Endothelial cell of umbilical vein (primary cell): ENCODE measurements around the gene DAB2IP. TPM values are rescaled to one million over a fixed set of nuclear protein-coding genes. Genes with fewer than 3 reads are reported as not detected.

Experiments used
- BruUV-seq: library from RNA; stranded (reverse); fragments of 400-500 nt; replicated peaks from 2 replicates; lab custom pipeline; 2021; lab: Mats Ljungman, UMichigan
- CTCF ChIA-PET: fragments of 300-600, 350-600 bp; sonication (Branson Sonifier 250); formaldehyde crosslinking; loops from one replicate; lab custom pipeline; 2021; ENCODE audit warnings: antibody characterized with exemption, inconsistent platforms; lab: Charles Lee
- POLR2A ChIA-PET: fragments of 300-600, 350-600 bp; sonication (Branson Sonifier 250); formaldehyde crosslinking; loops from one replicate; lab custom pipeline; 2021; ENCODE audit warnings: antibody characterized with exemption, inconsistent platforms; lab: Charles Lee
- DNase-seq: peaks from one replicate; pipeline ENCODE4 v3.0.0-alpha.2; 2011; ENCODE audit warnings: low read depth, low spot score
- FAIRE-seq: peaks from 2 replicates; lab custom pipeline; 2011; peaks lifted over from hg19 to GRCh38; lab: Jason Lieb, UNC
- H2AFZ ChIP-seq: 2 replicates; pipeline ENCODE4 v1.6.0; 2012; ENCODE audit warnings: low read depth, low read length, control low read depth, inconsistent platforms
- H3K27ac ChIP-seq: 2 replicates; pipeline ENCODE4 v1.5.1; 2011; ENCODE audit warnings: low read depth, mild to moderate bottlenecking, control low read depth, low read length, moderate library complexity; ENCODE audit not compliant: insufficient read depth
- H3K27me3 ChIP-seq, 2 experiments: 2 replicates each; pipeline versions ENCODE4 v1.6.0 to v1.6.1; 2011; ENCODE audit warnings: low read length in 2 of 2, mixed read lengths in 1 of 2; ENCODE audit not compliant: control insufficient read depth in 2 of 2, insufficient read depth in 2 of 2
- H3K36me3 ChIP-seq, 2 experiments: 2 replicates in 1 of 2; 3 replicates in 1 of 2; pipeline ENCODE4 v1.5.1; 2011; ENCODE audit warnings: low read length in 2 of 2, mild to moderate bottlenecking in 1 of 2, moderate library complexity in 1 of 2; ENCODE audit not compliant: control insufficient read depth in 2 of 2, insufficient read depth in 2 of 2; ENCODE audit errors: extremely low read depth in 1 of 2
- H3K4me1 ChIP-seq: 3 replicates; pipeline ENCODE4 v1.5.1; 2011; ENCODE audit warnings: mild to moderate bottlenecking, low read length; ENCODE audit not compliant: control insufficient read depth, insufficient read depth; ENCODE audit errors: extremely low read depth
- H3K4me2 ChIP-seq: 2 replicates; pipeline ENCODE4 v1.6.1; 2011; ENCODE audit warnings: low read length, control low read depth, mixed read lengths; ENCODE audit not compliant: insufficient read depth
- H3K4me3 ChIP-seq, 3 experiments: fragments of 200-600 bp in 1 of 3; sonication (generic), shearing (Covaris generic) in 1 of 3; replicated peaks in 1 of 3; 2 replicates each; pipeline ENCODE4 v1.5.1; 2011 to 2016; ENCODE audit warnings: control low read depth in 3 of 3, low read length in 3 of 3, mild to moderate bottlenecking in 2 of 3, inconsistent platforms in 1 of 3, low read depth in 1 of 3, moderate library complexity in 1 of 3; ENCODE audit not compliant: insufficient read depth in 1 of 3
- H3K79me2 ChIP-seq: 2 replicates; pipeline ENCODE4 v1.6.0; 2012; ENCODE audit warnings: low read length, inconsistent platforms; ENCODE audit not compliant: control insufficient read depth, insufficient read depth
- H3K9ac ChIP-seq: replicated peaks from 2 replicates; pipeline ENCODE3; 2011; ENCODE audit warnings: low read length, control low read depth; ENCODE audit not compliant: insufficient read depth; ENCODE audit errors: extremely low read depth
- H3K9me1 ChIP-seq: replicated peaks from 3 replicates; pipeline ENCODE4 v1.6.0; 2011; ENCODE audit warnings: mild to moderate bottlenecking, low read length; ENCODE audit not compliant: control insufficient read depth, insufficient read depth; ENCODE audit errors: extremely low read depth
- H3K9me3 ChIP-seq: replicated peaks from 2 replicates; pipeline ENCODE4 v1.5.1; 2012; ENCODE audit warnings: low read length, inconsistent platforms; ENCODE audit not compliant: control insufficient read depth, insufficient read depth
- H4K20me1 ChIP-seq: replicated peaks from 2 replicates; pipeline ENCODE3; 2011; ENCODE audit warnings: mild to moderate bottlenecking, low read length; ENCODE audit not compliant: control insufficient read depth, insufficient read depth; ENCODE audit errors: extremely low read depth
- CTCF ChIP-seq, 2 donors: IDR thresholded peaks; 1 replicate in 1 of 2; 2 replicates in 1 of 2; pipeline ENCODE4 v1.5.1; 2011; ENCODE audit warnings: low read length in 2 of 2, mild to moderate bottlenecking in 2 of 2, moderate library complexity in 2 of 2, control low read depth in 1 of 2, inconsistent platforms in 1 of 2, low read depth in 1 of 2; ENCODE audit not compliant: insufficient read depth in 1 of 2; ENCODE audit errors: extremely low read depth in 1 of 2
- EZH2 ChIP-seq: IDR thresholded peaks from 2 replicates; pipeline ENCODE4 v1.6.1; 2012; ENCODE audit warnings: borderline replicate concordance, low read depth, mild to moderate bottlenecking, moderate library complexity, low read length, inconsistent platforms; ENCODE audit not compliant: severe bottlenecking
- FOS ChIP-seq: IDR thresholded peaks from 2 replicates; pipeline ENCODE4 v1.6.1; 2011; ENCODE audit warnings: mild to moderate bottlenecking, low read length, moderate library complexity, borderline replicate concordance; ENCODE audit not compliant: insufficient read depth
- GATA2 ChIP-seq: IDR thresholded peaks from 2 replicates; pipeline ENCODE4 v1.7.0; 2011; ENCODE audit warnings: low read depth, mild to moderate bottlenecking, moderate library complexity, mixed read lengths, low read length; ENCODE audit not compliant: insufficient read length, insufficient read depth
- JUN ChIP-seq: IDR thresholded peaks from 2 replicates; pipeline ENCODE4 v1.6.1; 2011; ENCODE audit warnings: borderline replicate concordance, low read depth; ENCODE audit not compliant: insufficient read length, insufficient read depth
- MAX ChIP-seq: IDR thresholded peaks from 2 replicates; pipeline ENCODE4 v1.6.1; 2011; ENCODE audit not compliant: insufficient read depth, insufficient read length
- MYC ChIP-seq: IDR thresholded peaks from one replicate; pipeline ENCODE4 v1.6.1; 2011; ENCODE audit warnings: mild to moderate bottlenecking, low read depth, low read length
- POLR2A ChIP-seq: IDR thresholded peaks from 2 replicates; pipeline ENCODE4 v1.6.1; 2012; ENCODE audit warnings: low read depth, mild to moderate bottlenecking, control low read depth, low read length
- POLR2AphosphoS5 ChIP-seq: IDR thresholded peaks from 2 replicates; pipeline ENCODE4 v1.6.1; 2012; ENCODE audit warnings: low read depth, mild to moderate bottlenecking, control low read depth, low read length, moderate library complexity; ENCODE audit not compliant: insufficient read depth
- dilution Hi-C: fragments of 300-500 bp; cut with MboI; formaldehyde crosslinking; loops from one replicate; pipeline ENCODE4 v1.15.0; 2019; ENCODE audit warnings: low sequenced_read_pairs; ENCODE audit not compliant: extremely low pct_ligation_motif_present
- intact Hi-C: fragments of 100-400 bp; cut with micrococcal nuclease; formaldehyde crosslinking; loops from one replicate; pipeline ENCODE4 v1.10.0; 2022
- polyA plus RNA-seq, 4 experiments: library from polyadenylated mRNA; depleted of rRNA in 3 of 4; stranded (reverse) in 3 of 4; unstranded in 1 of 4; fragments of >200 nt; gene quantifications; 2 replicates each; pipeline versions ENCODE4 v1.2.1 to v1.2.3, GENCODE V29; 2011 to 2012; ENCODE audit warnings: missing spikeins in 1 of 4
- total RNA-seq: library from RNA; stranded (reverse); gene quantifications from 2 replicates; pipeline ENCODE4 v1.2.3, GENCODE V29; 2021

The DAB2IP gene
- total and polyA plus RNA-seq, 2 donors (not counting 3 experiments of a cell fraction or from before 2014, with no cell fraction given) = 29.2 to 53.6 TPM

GRCh38 chr9:121662359-121662758, 10.9 kb downstream of the DAB2IP start:
- Histone ChIP-seq H4K20me1 (no peaks in the 10 kb centered on the region), H3K4me1 (peaks cover 24% of the 10 kb centered on the region), H3K9ac (no peak overlapping the region), H3K79me2 (no peaks in the 10 kb centered on the region), H3K4me2 (peak overlapping the region; percentile 23), H3K4me3 (no peak overlapping the region), H3K27me3 (no peaks in the 10 kb centered on the region), H3K27ac (no peak overlapping the region), H3K36me3 (no peaks in the 10 kb centered on the region), H2AFZ (no peak overlapping the region), H3K9me1 (no peaks in the 10 kb centered on the region), H3K9me3 (no peaks in the 10 kb centered on the region)
- ChIA-PET POLR2A (interaction anchor here (0.6 kb wide), 1 partner anchor 1095 kb away, joined by 4 read pairs; no protein-coding TSS in a partner anchor), CTCF (interaction anchor here (1.0 to 2.9 kb wide), 4 partner anchors 22 to 36 kb away, joined by 3 to 16 read pairs (median 6); no protein-coding TSS in a partner anchor)
- BruUV-seq = no TSS peak
- peak; percentile 26 for FAIRE-seq
- intact Hi-C loops (no loop called here), dilution Hi-C loops (no loop called here)
- DNase-seq = no peak
- TF ChIP-seq POLR2A = no peak
- TF ChIP-seq FOS = no peak

DNA sequence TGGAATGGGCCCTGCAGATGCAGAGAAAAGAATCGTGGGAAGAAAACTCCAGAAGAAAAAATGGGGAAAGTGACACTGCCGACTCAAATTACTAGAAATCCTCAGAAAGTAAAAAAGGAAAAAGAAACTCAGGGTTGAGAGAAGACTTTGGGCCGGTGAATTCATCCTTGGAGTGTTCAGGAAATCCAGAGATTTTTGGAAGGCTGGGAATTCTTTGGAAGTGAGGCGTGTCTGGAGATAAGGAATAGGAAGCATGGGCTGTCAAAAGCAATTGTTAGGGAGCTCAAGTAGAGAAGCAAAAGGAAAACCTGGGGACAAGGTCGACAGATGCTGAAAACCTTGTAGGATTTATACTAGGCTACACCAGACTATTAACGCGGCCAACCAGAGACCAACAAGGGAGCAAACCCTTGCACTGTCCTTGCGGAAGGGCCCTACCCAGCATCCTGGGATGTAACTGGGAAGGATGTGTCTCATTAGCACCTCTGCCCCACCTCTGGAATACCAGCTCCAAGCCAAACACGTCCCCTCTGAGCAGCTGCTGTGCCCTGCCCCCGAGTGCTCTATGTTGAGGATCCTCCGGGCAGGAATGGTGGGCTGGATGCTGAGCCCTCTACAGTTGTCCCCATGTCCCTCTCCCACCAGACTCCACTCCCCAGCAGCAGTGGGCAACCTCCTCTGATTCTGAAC, 11.6 kb downstream of the DAB2IP start:
- Histone ChIP-seq H4K20me1 (no peaks in the 10 kb centered on the region), H3K9me1 (no peaks in the 10 kb centered on the region), H2AFZ (no peak overlapping the region), H3K27ac (no peak overlapping the region), H3K9me3 (no peaks in the 10 kb centered on the region), H3K9ac (no peak overlapping the region), H3K4me3 (no peak overlapping the region), H3K4me1 (peaks cover 20% of the 10 kb centered on the region), H3K79me2 (no peaks in the 10 kb centered on the region), H3K36me3 (no peaks in the 10 kb centered on the region), H3K4me2 (peak overlapping the region; percentile 23), H3K27me3 (no peaks in the 10 kb centered on the region)
- intact Hi-C loops (loop anchor here (1.0 kb wide), 1 partner anchor 11 kb away; no protein-coding TSS in a partner anchor), dilution Hi-C loops (no loop called here)
- no peak for TF ChIP-seq JUN
- TF ChIP-seq POLR2AphosphoS5 = no peak
- no peak for TF ChIP-seq EZH2
- no peak for TF ChIP-seq POLR2A
- no peak for TF ChIP-seq MYC
- TF ChIP-seq GATA2 = no peak
- TF ChIP-seq MAX = no peak
- no peak for TF ChIP-seq CTCF (IDR thresholded peaks at IDR 0.05; ENCODE audit: extremely low read depth in 1 of 2, insufficient read depth in 1 of 2, low read depth in 1 of 2, low read length in 2 of 2)
- no peak for TF ChIP-seq FOS
- FAIRE-seq (peak; percentile 82), DNase-seq (peak; percentile 49)
- no TSS peak for BruUV-seq
- ChIA-PET CTCF (interaction anchor here (1.0 to 2.9 kb wide), 6 partner anchors 10 to 36 kb away, joined by 3 to 16 read pairs (median 3); no protein-coding TSS in a partner anchor), POLR2A (interaction anchor here (0.6 kb wide), 1 partner anchor 1095 kb away, joined by 4 read pairs; no protein-coding TSS in a partner anchor)
